Fibroblast of the aortic adventitia (primary cell): ENCODE results near the gene MAP4K4. TPM values are rescaled to one million over a fixed set of nuclear protein-coding genes. Genes with fewer than 3 reads are reported as not detected.

ENCODE experiments used
- DNase-seq: peaks from one replicate; pipeline ENCODE4 v3.0.0-alpha.2; 2010; ENCODE audit warnings: low read depth
- H3K4me3 ChIP-seq: 2 replicates; pipeline ENCODE4 v1.5.1; 2011; ENCODE audit warnings: low read depth, mild to moderate bottlenecking, control low read depth, low read length, moderate library complexity
- total RNA-seq: library from RNA; depleted of rRNA; stranded (reverse); fragments of >200 nt; gene quantifications from 2 replicates; pipeline ENCODE4 v1.2.3, GENCODE V29; 2012; ENCODE audit warnings: low replicate concordance
- TF ChIP-seq, protein P1 (sequence below): IDR thresholded peaks from 2 replicates; pipeline ENCODE4 v1.5.1; 2011; ENCODE audit warnings: mild to moderate bottlenecking, low read length, control low read depth, inconsistent platforms; ENCODE audit not compliant: insufficient read depth

Gene MAP4K4
- total RNA-seq, 1 donor, result 208 TPM

DNA sequence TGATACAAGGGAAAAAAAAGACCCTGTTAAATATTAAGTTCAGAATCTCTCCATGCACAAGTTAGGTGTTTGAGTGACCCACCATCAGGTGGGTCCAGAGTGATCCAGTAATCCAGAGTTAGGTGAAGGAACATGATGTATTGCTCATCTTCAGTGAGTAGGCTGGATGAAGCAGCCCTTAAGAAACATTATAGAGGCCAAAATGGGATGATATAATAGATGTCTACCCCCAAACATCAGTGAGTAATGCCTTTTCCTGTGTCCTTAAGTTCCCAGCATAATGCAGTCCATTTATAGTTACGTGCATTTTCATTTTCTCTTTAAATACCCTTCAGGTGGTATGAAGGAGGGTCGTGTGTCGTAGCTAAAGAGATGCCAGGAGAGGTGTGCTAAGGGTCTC, 89.6 kb downstream of the MAP4K4 start:
- DNase-seq, result no peak
- H3K4me3 ChIP-seq, result no peak overlapping the region
- TF ChIP-seq, protein P1, sequence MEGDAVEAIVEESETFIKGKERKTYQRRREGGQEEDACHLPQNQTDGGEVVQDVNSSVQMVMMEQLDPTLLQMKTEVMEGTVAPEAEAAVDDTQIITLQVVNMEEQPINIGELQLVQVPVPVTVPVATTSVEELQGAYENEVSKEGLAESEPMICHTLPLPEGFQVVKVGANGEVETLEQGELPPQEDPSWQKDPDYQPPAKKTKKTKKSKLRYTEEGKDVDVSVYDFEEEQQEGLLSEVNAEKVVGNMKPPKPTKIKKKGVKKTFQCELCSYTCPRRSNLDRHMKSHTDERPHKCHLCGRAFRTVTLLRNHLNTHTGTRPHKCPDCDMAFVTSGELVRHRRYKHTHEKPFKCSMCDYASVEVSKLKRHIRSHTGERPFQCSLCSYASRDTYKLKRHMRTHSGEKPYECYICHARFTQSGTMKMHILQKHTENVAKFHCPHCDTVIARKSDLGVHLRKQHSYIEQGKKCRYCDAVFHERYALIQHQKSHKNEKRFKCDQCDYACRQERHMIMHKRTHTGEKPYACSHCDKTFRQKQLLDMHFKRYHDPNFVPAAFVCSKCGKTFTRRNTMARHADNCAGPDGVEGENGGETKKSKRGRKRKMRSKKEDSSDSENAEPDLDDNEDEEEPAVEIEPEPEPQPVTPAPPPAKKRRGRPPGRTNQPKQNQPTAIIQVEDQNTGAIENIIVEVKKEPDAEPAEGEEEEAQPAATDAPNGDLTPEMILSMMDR, result no peak

DNA sequence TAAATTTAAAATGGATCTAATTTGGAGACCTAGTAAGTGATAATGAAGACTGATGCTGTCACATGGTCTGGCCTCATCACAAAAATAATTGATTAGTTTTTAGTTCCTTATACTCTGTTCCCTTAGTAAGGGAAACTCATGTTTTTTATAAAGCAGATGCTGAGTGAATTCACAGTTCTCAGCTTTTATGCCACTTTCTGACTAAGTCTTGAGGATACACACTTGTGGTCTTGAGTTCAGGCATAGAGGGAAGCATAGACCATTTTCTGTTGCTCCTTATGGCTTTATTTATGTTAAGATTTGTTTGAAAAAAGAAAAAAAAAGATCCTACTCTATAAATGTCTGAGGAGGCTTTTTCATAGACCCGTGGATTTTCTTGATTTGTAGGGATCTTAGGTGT, 91.1 kb downstream of the MAP4K4 start:
- no peak for DNase-seq
- no peak overlapping the region for H3K4me3 ChIP-seq
- TF ChIP-seq, protein P1, result no peak

DNA sequence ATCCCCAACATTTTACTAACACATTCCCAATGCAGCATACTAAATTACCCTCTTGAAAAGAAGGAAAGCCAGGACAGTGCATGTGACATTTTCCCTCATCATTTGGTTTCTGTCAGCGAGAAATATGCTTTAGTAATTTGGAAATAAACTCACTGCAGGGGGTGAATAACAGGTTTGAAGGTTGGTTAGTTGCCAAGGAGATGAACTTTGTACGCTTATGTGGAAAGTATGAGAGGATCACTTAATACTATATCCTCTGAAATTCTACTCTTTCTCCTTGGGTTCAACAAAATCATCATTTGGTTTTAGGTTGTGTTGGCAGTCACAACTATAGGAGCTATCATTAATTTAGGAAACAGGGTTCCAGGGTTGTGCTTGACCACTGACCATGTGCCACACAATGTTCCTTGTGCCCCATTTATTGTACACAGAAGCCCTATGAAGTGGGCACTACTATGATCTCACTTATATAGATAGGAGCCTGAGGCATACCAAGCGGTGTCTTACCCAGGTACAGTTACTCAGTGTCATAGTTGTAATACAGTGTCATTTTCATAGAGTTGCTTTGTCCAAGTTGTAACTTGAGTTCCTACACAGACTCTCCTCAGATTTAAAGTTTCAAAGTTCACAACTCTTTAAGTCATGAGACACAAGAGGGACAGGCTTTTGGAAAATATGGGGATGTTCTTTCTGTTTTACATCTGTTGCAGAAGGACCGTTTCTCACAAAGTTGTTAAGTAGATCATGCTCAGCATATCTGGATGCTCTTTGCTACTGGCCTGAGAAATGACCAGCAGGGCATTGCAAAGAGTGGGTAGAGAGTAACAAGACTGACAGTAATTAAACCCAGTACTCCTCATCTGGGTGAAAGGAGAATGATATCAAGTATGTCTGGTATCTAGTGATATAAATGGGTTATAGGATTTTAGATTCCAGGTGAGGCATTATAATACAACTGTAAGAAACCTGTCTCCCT, 91.8 kb downstream of the MAP4K4 start:
- no peak for DNase-seq
- TF ChIP-seq, protein P1, result no peak
- H3K4me3 ChIP-seq, result no peak overlapping the region

DNA sequence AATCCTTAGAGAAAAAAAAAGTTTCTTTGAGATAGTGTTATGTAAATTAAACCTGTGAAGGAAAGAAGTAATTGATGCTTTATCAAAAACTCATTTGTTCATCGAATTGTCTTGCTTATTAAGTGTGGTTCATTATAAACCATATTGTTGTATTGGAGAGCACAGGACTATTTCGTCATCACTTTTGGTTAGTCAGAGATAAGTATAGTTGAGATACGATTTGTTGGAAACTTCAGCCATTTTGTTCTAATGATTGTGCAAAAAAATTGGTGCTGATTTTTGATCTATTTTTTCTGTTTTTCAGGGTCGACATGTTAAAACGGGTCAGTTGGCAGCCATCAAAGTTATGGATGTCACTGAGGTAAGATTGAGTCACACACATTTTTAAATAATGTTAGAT, 92.9 kb downstream of the MAP4K4 start:
- no peak overlapping the region for H3K4me3 ChIP-seq
- peak; percentile 60 for DNase-seq
- TF ChIP-seq, protein P1, result no peak

DNA sequence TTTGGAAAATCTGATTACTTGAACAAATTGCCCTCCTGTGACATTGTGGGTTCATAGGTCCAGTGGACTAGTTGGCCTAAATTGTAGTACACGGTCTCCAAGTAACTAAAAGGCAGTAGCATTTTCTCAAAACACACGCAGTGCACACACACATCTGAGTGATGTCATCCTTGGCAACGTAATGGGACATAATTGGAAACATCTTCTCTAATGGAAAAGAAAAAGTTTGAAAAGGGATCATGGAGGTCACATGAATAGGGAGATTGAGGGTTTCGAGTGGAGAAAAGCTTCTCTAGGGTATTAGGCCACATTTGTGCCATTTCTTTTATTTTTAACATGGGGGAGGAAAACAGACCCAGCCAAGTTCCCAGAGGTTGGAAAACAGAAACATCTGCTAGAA, 93.3 kb downstream of the MAP4K4 start:
- no peak overlapping the region for H3K4me3 ChIP-seq
- TF ChIP-seq, protein P1, result no peak
- peak; percentile 91 for DNase-seq

DNA sequence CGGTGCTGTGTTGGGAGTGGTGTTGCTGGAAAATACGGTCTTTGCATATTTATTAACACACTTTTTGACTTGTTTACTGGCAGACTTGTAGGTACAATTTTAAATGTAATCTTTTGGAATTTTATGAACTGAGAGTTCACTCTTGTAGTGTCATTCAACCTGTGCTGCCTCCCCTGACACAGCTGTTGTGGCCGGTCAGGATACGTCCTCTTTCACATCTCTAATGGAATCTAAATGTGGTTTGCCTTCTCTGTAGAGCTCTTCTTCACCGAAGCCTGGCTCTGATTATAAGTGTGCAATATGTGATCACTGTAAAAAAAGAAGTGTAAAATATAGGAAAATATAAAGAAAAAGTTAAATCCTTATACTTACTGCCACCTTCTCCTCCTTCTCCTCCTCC, 94.7 kb downstream of the MAP4K4 start:
- TF ChIP-seq, protein P1, result no peak

More for the DNA sequence above, 94.7 kb downstream of the MAP4K4 start:
- DNase-seq, result no peak
- no peak overlapping the region for H3K4me3 ChIP-seq
